ENCODE data around the gene SPEN.
"Not testable (repeated sequence)": the region's sequence is repeated elsewhere in the genome, so short reads cannot be mapped to it uniquely, and the experiment has no call there.

- TF ChIP-seq ZNF253 (CRISPR knock-in tag; conservative IDR thresholded peaks at IDR 0.05); ZNF41 (CRISPR knock-in tag; conservative IDR thresholded peaks at IDR 0.05); NEUROD1 (IDR thresholded peaks at IDR 0.05; ENCODE audit: borderline replicate concordance, low read depth, low read length, partially characterized antibody); BACH1 (tag; IDR thresholded peaks at IDR 0.05); NFIC (IDR thresholded peaks at IDR 0.05); LARP7 (IDR thresholded peaks at IDR 0.05); ZBTB1 (CRISPR knock-in tag; IDR thresholded peaks at IDR 0.05; ENCODE audit: borderline replicate concordance, low read depth); FOXM1 (IDR thresholded peaks at IDR 0.05; ENCODE audit: low read depth); FOXM1 (CRISPR knock-in tag; IDR thresholded peaks at IDR 0.05; ENCODE audit: low read depth): not testable (repeated sequence)
- TF ChIP-seq, protein P1, sequence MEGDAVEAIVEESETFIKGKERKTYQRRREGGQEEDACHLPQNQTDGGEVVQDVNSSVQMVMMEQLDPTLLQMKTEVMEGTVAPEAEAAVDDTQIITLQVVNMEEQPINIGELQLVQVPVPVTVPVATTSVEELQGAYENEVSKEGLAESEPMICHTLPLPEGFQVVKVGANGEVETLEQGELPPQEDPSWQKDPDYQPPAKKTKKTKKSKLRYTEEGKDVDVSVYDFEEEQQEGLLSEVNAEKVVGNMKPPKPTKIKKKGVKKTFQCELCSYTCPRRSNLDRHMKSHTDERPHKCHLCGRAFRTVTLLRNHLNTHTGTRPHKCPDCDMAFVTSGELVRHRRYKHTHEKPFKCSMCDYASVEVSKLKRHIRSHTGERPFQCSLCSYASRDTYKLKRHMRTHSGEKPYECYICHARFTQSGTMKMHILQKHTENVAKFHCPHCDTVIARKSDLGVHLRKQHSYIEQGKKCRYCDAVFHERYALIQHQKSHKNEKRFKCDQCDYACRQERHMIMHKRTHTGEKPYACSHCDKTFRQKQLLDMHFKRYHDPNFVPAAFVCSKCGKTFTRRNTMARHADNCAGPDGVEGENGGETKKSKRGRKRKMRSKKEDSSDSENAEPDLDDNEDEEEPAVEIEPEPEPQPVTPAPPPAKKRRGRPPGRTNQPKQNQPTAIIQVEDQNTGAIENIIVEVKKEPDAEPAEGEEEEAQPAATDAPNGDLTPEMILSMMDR (IDR thresholded peaks at IDR 0.05 in 2 of 3, conservative IDR thresholded peaks at IDR 0.05 in 1 of 3; ENCODE audit: insufficient read depth in 2 of 3, low read depth in 1 of 3, low read length in 3 of 3): not testable (repeated sequence)
Observed at GRCh38 chr1:15828931-15829330, 18.6 kb upstream of the SPEN start.

Measured in K562 (cell line).